HL-60 (cell line): ENCODE data around the gene SEMA3B.

Experiments
- DNase-seq, 2 experiments: peaks; one replicate each; pipeline ENCODE4 v3.0.0-alpha.2; 2010 to 2020; ENCODE audit warnings: low read depth in 1 of 2, low spot score in 1 of 2
- H3K27ac ChIP-seq: fragments of 250-450 bp; sonication (Bioruptor Pico); replicated peaks from 2 replicates; pipeline ENCODE4 v1.5.1; 2020; ENCODE audit warnings: mild to moderate bottlenecking, moderate library complexity
- H3K27me3 ChIP-seq: fragments of 250-450 bp; sonication (Bioruptor Pico); 2 replicates; pipeline ENCODE4 v1.5.1; 2021; ENCODE audit warnings: mild to moderate bottlenecking, moderate library complexity; ENCODE audit not compliant: insufficient read depth, poor library complexity, severe bottlenecking
- H3K4me3 ChIP-seq: replicated peaks from 2 replicates; pipeline ENCODE4 v1.5.1; 2011; ENCODE audit warnings: mild to moderate bottlenecking, control low read depth, low read length; ENCODE audit not compliant: insufficient read depth
- GABPA ChIP-seq: IDR thresholded peaks from 2 replicates; pipeline ENCODE4 v1.6.1; 2012; ENCODE audit warnings: low read depth
- POLR2AphosphoS5 ChIP-seq: IDR thresholded peaks from 2 replicates; pipeline ENCODE4 v1.6.1; 2012; ENCODE audit warnings: low read depth
- REST ChIP-seq: IDR thresholded peaks from 2 replicates; pipeline ENCODE4 v1.6.1; 2012; ENCODE audit warnings: low read depth; ENCODE audit not compliant: insufficient replicate concordance
- SPI1 ChIP-seq: IDR thresholded peaks from 2 replicates; pipeline ENCODE4 v1.6.1; 2012; ENCODE audit warnings: low read depth, mild to moderate bottlenecking, borderline replicate concordance
- TF ChIP-seq, protein P1 (sequence below): IDR thresholded peaks from one replicate; pipeline ENCODE4 v1.5.1; 2011; ENCODE audit warnings: low read length, control low read depth, inconsistent platforms; ENCODE audit not compliant: insufficient read depth

The SEMA3B gene

GRCh38 chr3:50296721-50297383 is 27.9 kb downstream of the SEMA3B start:
- Histone ChIP-seq H3K4me3 (no peak overlapping the region), H3K27me3 (no peaks in the 10 kb centered on the region), H3K27ac (no peak overlapping the region)
- no peak for TF ChIP-seq REST
- DNase-seq = no peak

- Histone ChIP-seq H3K27me3 (no peaks in the 10 kb centered on the region), H3K27ac (peak overlapping the region; percentile 87), H3K4me3 (no peak overlapping the region)
- no peak for TF ChIP-seq REST
- TF ChIP-seq, protein P1, sequence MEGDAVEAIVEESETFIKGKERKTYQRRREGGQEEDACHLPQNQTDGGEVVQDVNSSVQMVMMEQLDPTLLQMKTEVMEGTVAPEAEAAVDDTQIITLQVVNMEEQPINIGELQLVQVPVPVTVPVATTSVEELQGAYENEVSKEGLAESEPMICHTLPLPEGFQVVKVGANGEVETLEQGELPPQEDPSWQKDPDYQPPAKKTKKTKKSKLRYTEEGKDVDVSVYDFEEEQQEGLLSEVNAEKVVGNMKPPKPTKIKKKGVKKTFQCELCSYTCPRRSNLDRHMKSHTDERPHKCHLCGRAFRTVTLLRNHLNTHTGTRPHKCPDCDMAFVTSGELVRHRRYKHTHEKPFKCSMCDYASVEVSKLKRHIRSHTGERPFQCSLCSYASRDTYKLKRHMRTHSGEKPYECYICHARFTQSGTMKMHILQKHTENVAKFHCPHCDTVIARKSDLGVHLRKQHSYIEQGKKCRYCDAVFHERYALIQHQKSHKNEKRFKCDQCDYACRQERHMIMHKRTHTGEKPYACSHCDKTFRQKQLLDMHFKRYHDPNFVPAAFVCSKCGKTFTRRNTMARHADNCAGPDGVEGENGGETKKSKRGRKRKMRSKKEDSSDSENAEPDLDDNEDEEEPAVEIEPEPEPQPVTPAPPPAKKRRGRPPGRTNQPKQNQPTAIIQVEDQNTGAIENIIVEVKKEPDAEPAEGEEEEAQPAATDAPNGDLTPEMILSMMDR = no peak
- no peak for TF ChIP-seq SPI1
- TF ChIP-seq GABPA = no peak
- no peak for TF ChIP-seq POLR2AphosphoS5
- no peak for DNase-seq
These were observed 28.4 kb downstream of the SEMA3B start for GRCh38 chr3:50297384-50297775.

GRCh38 chr3:50297896-50298725 is 29.2 kb downstream of the SEMA3B start:
- no peak for TF ChIP-seq POLR2AphosphoS5
- no peak for TF ChIP-seq SPI1
- no peak for TF ChIP-seq GABPA
- TF ChIP-seq REST = no peak
- Histone ChIP-seq H3K4me3 (peak overlapping the region; percentile 69), H3K27me3 (no peaks in the 10 kb centered on the region), H3K27ac (peak overlapping the region; percentile 87)
- peak in 1 of 2 experiments; percentile 65 for DNase-seq
